PC-3 (cell line): ENCODE data around the gene PRMT1.

Experiments used
- CTCF ChIP-seq: fragments of 300-600 bp; sonication (generic); conservative IDR thresholded peaks from 2 replicates; pipeline ENCODE4 v1.5.1; 2017; ENCODE audit warnings: antibody characterized with exemption, low read depth, mild to moderate bottlenecking, low read length
- EZH2 ChIP-seq: fragments of 300-600 bp; sonication (generic); IDR thresholded peaks from one replicate; pipeline ENCODE4 v1.6.1; 2017; ENCODE audit warnings: antibody characterized with exemption, mild to moderate bottlenecking, low read length; ENCODE audit not compliant: unreplicated experiment
- EZH2phosphoT487 ChIP-seq: fragments of 300-600 bp; sonication (generic); IDR thresholded peaks from 2 replicates; pipeline ENCODE4 v1.6.1; 2018; ENCODE audit warnings: mild to moderate bottlenecking, antibody characterized with exemption, low read length, borderline replicate concordance

GRCh38 chr19:49660338-49660961 lies 16.6 kb upstream of the PRMT1 start:
- TF ChIP-seq CTCF (no peak), EZH2 (no peak), EZH2phosphoT487 (no peak)
